UCSD-AML1 (cell line): ENCODE results near the gene PRSS48.
"Not testable (repeated sequence)": the region's sequence is repeated elsewhere in the genome, so short reads cannot be mapped to it uniquely, and the experiment has no call there.

ENCODE experiments used
- DNase-seq: peaks from one replicate; lab custom pipeline; 2025; ENCODE audit not compliant: unreplicated experiment; lab: John Stamatoyannopoulos, UW

Gene PRSS48

DNA sequence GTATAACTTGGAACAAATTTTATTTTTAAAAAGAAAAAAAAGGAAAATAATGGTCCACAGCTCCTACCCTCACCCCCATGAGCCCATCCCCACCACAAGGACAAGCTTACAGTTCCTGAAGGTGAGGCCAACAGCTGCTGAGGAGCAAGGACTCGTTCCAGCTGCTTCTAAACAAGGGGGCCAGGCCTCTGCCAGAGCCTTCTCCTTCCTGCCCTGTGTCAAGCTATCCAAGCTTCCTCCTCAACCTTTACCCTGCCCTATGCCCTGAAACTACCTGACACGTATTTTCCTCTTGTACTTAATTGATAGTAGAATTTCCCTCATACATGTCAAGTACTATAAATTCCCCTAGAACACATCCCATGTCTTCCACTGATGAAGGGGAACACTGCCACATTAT is 39.7 kb downstream of the PRSS48 start:
- no peak for DNase-seq

GRCh38 chr4:151318307-151319006 is 41.5 kb downstream of the PRSS48 start:
- DNase-seq = no peak

DNA sequence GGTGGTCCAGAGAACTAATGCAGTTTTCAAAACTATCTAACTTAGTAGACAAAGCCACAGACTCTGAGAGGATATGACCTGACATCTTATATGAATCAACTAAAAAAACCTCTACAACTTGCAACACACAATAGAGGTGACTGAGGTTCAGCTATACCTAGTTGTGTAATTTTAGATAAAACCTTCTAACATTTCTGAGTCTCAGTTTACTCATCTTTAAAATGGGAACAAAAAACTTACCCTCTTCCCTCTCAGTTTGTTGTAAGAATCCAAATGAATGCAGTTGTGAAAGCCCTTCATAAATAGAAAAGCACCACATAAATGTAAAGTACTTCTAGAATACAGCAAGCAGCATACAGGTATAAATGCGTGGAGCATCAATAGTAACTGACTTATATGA is 42.5 kb downstream of the PRSS48 start:
- DNase-seq = no peak

GRCh38 chr4:151321586-151321985 is 44.6 kb downstream of the PRSS48 start:
- DNase-seq = no peak

DNA sequence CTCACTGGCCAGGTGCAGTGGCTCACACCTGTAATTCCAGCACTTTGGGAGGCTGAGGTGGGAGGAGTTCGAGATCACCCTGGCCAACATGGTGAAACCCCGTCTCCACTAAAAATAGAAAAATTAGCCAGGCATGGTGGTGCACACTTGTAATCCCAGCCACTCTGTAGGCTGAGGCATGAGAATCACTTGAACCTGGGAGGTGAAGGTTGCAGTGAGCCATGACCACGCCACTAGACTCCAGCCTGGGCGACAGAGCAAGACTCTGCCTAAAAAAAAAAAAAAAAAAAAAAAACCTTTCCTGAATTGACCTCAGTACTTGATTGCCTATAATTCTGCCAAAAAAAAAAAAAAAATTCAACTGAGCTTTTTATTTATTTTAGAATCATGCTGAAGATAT is 45.2 kb downstream of the PRSS48 start:
- not testable (repeated sequence) for DNase-seq

- DNase-seq = no peak
Observed at GRCh38 chr4:151322570-151322969, 45.6 kb downstream of the PRSS48 start.

DNA sequence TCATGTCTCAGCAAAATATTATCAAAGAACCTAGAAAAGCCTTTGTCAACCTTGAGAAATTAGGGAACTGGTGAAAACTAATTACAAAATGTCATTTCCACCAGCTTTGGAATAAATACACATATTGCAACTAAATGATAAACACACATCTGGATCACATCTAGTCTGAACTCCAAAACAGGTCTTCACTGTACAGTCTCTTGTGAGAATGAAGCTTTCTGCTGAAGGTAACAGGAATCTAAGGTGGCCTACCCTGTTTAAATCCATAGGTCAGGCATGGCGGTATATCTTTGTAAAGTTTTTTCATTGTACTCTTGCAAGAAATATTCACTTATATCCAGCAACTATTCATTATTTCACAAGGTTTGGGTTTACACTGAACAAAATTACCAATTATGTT is 46.7 kb downstream of the PRSS48 start:
- no peak for DNase-seq

DNA sequence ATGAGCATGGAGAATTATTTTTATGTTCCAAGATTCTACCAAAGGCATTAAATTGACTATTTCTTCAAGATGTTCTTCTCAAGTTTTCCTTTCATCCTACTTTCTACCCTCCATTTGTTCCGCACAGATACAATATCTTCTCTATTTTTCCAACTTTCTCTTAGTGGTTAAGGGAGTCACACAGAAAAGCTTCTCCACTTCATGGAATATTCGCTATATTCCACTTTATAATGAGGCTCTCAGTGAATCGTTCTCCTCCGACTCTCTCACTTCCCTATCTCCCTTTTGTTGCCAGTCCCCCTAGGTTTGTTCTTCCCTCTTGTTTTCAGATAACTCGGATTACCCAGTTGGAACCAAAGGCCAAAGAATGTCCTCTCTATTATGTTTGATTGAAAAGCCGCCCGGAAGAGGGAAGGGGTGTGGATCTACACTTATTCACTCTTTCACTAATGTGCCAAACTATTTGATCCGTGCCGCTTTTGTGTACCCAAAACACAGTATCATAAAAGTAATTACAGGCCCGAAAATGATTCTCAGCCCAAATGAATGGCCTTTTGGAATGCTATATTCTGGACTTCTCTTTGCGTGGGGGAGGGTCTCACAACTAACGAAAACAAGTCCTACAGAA is 47.3 kb downstream of the PRSS48 start:
- DNase-seq = no peak

DNA sequence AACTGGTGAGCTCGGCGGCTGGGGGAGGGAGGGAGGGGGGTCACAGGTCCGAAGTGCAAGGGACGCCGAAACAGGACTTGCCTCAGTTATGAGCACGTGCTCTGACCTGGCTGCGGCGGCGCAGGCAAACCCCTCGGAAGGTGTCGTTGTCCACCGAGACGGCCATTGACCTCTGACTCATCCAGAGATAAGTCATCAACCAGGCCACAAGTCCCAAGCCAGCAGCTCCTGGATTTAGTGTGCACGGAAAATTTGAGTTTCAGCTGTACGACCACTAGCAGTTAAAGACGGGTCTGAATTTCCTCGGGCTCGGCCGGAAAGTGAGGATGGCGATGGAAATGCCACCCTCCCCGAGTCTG is 47.8 kb downstream of the PRSS48 start:
- no peak for DNase-seq

DNA sequence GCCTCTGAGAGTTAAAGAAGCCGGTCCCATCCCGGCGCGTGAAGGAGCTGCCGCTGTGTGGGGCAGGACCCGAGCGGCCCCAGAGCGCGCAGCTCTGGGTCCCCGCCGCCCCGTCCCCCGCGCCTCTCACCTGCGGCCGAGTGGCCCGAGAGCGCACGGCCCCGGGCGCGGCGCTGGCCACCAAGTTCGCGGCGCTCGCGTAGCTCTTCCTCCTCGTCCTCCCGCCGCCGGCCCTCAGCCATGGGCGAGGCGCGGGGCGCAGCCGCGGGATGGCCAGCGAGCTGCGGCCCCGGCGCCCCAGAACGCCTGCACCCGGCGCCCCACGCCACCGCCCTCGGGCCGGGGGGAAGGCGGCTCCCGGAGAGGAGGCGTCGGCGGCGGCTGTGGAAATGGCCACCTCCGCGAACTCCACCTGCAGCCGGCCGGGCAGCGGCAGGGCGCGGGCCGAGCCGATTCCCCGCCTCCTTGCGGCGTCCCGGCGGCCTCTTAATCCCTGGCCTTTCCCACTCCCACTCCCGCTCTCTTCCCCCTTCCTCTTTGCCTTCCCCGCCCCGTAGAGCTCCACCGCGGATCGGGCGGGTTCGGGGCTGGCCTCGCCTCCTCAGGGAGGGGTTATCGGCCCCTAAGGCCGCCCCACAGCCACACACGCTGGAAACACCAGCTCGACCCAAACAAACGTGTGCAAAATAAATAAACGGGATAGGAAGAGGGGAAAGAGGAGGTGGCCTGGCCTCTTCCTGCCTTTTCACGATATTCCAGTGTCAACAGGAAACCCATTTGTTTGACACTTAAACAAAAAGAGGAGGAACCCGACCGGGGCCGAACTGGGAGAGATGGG is 48.4 kb downstream of the PRSS48 start, which contains the start of gene SH3D19:
Gene SH3D19, minus strand, starts transcription at position 495 of the 838 bp plus-strand sequence. Its CDS starts 253 bp downstream, at position 242.
- DNase-seq = no peak

DNA sequence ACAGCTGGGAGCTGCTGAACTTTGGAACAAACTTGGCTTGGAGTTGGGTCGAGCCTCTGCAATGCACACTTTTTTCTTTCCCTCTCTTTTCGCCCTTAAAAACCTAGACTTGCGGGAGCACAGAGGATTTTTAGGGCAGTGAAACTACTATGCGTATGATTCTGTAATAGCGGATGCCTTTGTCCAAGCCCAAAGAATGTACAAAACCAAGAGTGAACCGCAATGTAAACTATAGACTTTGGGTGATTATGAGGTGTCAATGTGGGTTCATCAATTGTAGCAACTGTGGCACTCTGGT is 48.9 kb downstream of the PRSS48 start:
- DNase-seq = no peak

GRCh38 chr4:151329217-151330007 is 52.5 kb downstream of the PRSS48 start:
- DNase-seq = no peak

DNA sequence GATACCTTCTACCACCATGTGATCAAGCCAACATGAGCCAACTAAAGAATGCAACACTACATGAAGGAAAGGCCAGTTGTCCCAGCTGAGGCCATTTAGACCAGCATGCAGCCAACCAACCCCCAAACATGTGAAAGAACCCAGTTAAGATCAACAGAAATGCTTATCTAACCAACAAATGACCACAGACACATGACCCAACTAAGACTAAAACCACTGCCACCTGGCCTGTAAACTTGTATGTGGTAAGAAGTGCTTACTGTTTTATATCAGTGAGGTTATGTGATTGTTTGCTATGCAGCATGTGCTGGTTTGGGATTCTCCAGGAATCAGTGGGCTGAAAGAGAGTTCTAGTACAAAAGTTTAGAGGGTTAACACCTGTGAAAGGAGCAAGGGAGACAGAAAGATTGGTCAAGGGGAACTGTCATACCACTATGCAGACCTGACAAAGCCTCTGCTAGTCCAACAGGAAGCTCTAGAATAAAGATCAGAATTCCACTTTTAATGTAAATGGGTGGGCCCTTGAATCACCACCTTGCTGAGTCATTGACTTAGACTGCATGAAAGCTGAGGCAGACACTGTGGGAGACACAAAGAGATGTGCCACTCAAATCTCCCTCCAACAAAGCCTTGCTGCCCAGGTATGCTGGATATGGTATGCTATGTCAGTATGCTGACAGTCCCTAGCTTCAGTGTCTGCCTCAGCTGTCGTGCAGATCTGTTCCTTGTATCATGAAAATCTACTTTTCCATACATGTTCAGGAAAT is 54.5 kb downstream of the PRSS48 start:
- DNase-seq = no peak

DNA sequence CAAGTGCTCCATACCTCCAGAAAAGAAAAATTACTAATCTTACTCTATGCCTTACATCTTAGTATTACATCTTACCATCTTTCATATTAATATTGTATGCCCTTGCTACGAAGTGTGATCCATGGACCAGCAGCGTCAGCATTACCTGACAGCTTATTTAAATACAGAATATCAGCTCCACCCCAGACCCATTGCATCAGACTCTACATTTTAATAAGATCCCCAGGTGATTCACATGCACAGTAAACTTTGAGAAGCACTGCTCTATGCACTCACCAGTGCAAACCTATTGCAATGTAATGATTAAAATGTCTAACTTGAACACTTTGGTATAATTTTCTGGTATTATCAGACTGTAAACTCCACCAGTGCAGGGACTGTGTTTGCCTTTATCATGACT is 62.5 kb downstream of the PRSS48 start:
- DNase-seq = no peak

GRCh38 chr4:151340751-151341385 is 63.9 kb downstream of the PRSS48 start:
- no peak for DNase-seq
